A673 (cell line): ENCODE measurements around the gene METTL9.

Experiments
- EZH2 ChIP-seq: fragments of 200-600 bp; sonication (generic); IDR thresholded peaks from 2 replicates; pipeline ENCODE4 v1.6.1; 2017; ENCODE audit warnings: borderline replicate concordance, low read depth, mild to moderate bottlenecking, mixed read lengths, antibody characterized with exemption, low read length; ENCODE audit not compliant: poor library complexity, severe bottlenecking
- TF ChIP-seq, protein P1 (sequence below): fragments of 300-800, 200-600 bp; sonication (generic); conservative IDR thresholded peaks from 2 replicates; pipeline ENCODE4 v1.5.1; 2017; ENCODE audit warnings: low read depth, mild to moderate bottlenecking, antibody characterized with exemption, low read length, moderate library complexity, mixed read lengths

DNA sequence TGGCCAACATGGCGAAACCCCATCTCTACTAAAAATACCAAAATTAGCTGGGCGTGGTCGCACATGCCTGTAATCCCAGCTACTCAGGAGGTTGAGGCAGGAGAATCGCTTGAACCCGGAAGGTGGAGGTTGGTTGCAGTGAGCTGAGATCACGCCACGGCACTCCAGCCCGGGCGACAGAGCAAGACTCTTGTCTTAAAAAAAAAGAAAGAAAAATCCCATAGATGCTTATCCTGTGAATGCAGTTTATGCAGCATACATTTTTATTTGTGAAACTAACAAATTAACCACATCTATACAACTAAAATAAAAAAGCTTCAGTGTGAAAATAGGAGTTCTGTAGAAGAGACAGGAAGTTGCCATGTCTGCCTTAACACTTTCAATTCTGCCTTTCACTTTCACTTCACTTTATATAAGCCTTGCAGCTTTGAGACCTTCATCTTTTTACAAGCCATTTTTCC is 45.9 kb downstream of the METTL9 start:
- TF ChIP-seq, protein P1, sequence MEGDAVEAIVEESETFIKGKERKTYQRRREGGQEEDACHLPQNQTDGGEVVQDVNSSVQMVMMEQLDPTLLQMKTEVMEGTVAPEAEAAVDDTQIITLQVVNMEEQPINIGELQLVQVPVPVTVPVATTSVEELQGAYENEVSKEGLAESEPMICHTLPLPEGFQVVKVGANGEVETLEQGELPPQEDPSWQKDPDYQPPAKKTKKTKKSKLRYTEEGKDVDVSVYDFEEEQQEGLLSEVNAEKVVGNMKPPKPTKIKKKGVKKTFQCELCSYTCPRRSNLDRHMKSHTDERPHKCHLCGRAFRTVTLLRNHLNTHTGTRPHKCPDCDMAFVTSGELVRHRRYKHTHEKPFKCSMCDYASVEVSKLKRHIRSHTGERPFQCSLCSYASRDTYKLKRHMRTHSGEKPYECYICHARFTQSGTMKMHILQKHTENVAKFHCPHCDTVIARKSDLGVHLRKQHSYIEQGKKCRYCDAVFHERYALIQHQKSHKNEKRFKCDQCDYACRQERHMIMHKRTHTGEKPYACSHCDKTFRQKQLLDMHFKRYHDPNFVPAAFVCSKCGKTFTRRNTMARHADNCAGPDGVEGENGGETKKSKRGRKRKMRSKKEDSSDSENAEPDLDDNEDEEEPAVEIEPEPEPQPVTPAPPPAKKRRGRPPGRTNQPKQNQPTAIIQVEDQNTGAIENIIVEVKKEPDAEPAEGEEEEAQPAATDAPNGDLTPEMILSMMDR: no peak
- TF ChIP-seq EZH2: no peak
